HCT116 (cell line): ENCODE data around the gene ANO2. TPM values are rescaled to one million over a fixed set of nuclear protein-coding genes. Genes with fewer than 3 reads are reported as not detected.

ENCODE experiments used
- ATAC-seq: fragments of 200-7000 bp; cut with Tn5 transposase; 2 replicates; pipeline ENCODE4 v1.9.1; 2020; ENCODE audit warnings: mild to moderate bottlenecking, moderate library complexity
- BruUV-seq: library from RNA; stranded (reverse); fragments of 400-500 nt; replicated peaks from 2 replicates; lab custom pipeline; 2021; lab: Mats Ljungman, UMichigan
- CTCF ChIA-PET: fragments of 300-600 bp; sonication (Branson Sonifier 250); formaldehyde crosslinking; loops from one replicate; lab custom pipeline; 2021; ENCODE audit warnings: antibody characterized with exemption; lab: Charles Lee
- POLR2A ChIA-PET: fragments of 300-600, 350-600 bp; sonication (Branson Sonifier 250); formaldehyde crosslinking; loops from one replicate; lab custom pipeline; 2021; ENCODE audit warnings: antibody characterized with exemption; lab: Charles Lee
- RAD21 ChIA-PET, 2 experiments: fragments of 300-600 bp; sonication (Branson Sonifier 250); formaldehyde crosslinking; loops; one replicate each; lab custom pipeline; 2023; ENCODE audit warnings: low total read pairs in 2 of 2; ENCODE audit not compliant: uncharacterized antibody in 2 of 2, unreplicated experiment in 2 of 2, low non-redundant PET in 1 of 2; lab: Charles Lee
- DNase-seq: peaks from one replicate; pipeline ENCODE4 v3.0.0-alpha.2; 2010; ENCODE audit warnings: low read depth, low spot score
- H2AFZ ChIP-seq: fragments of 200-600 bp; shearing (Covaris generic), sonication (generic); 2 replicates; pipeline ENCODE4 v1.6.1; 2017; ENCODE audit warnings: low read depth, mixed run types, mixed read lengths, antibody characterized with exemption, low read length; ENCODE audit not compliant: poor library complexity, severe bottlenecking
- H3K27ac ChIP-seq: 2 replicates; pipeline ENCODE4 v1.5.1; 2012; ENCODE audit warnings: low read depth, low read length
- H3K27me3 ChIP-seq: fragments of 200-600 bp; sonication (generic); 2 replicates; pipeline ENCODE4 v1.6.1; 2016; ENCODE audit warnings: mixed run types, low read length, mixed read lengths; ENCODE audit not compliant: insufficient read depth
- H3K36me3 ChIP-seq, 2 experiments: fragments of 200-500 bp in 1 of 2; fragments of 200-600 bp in 1 of 2; sonication (Bioruptor generic) in 1 of 2; sonication (generic) in 1 of 2; 2 replicates each; pipeline versions ENCODE4 v1.5.1 to v1.6.1; 2014 to 2016; ENCODE audit warnings: low read length in 2 of 2, inconsistent platforms in 1 of 2, mixed read lengths in 1 of 2, mixed run types in 1 of 2; ENCODE audit not compliant: insufficient read depth in 2 of 2, control insufficient read depth in 1 of 2
- H3K4me1 ChIP-seq, 2 experiments: fragments of 200-600 bp in 1 of 2; sonication (generic) in 1 of 2; 2 replicates each; pipeline versions ENCODE4 v1.5.1 to v1.6.1; 2012 to 2017; ENCODE audit warnings: low read length in 2 of 2, inconsistent platforms in 1 of 2, mild to moderate bottlenecking in 1 of 2, mixed read lengths in 1 of 2, mixed run types in 1 of 2, moderate library complexity in 1 of 2; ENCODE audit not compliant: insufficient read depth in 2 of 2, control insufficient read depth in 1 of 2
- H3K4me2 ChIP-seq: fragments of 200-600 bp; sonication (generic); 2 replicates; pipeline ENCODE4 v1.6.1; 2017; ENCODE audit warnings: mixed run types, low read length, mixed read lengths
- H3K4me3 ChIP-seq, 2 experiments: fragments of 200-600 bp in 1 of 2; sonication (generic) in 1 of 2; replicated peaks in 1 of 2; 2 replicates each; pipeline ENCODE4 v1.5.1; 2011 to 2016; ENCODE audit warnings: low read length in 2 of 2, control low read depth in 1 of 2, low read depth in 1 of 2, mild to moderate bottlenecking in 1 of 2, mixed read lengths in 1 of 2, mixed run types in 1 of 2
- H3K79me2 ChIP-seq: fragments of 200-600 bp; sonication (generic); 2 replicates; pipeline ENCODE4 v1.6.1; 2017; ENCODE audit warnings: mild to moderate bottlenecking, mixed run types, low read length, moderate library complexity, mixed read lengths; ENCODE audit not compliant: insufficient read depth
- H3K9ac ChIP-seq: fragments of 200-600 bp; sonication (generic); 2 replicates; pipeline ENCODE4 v1.6.1; 2016; ENCODE audit warnings: low read length, mixed read lengths
- H3K9me2 ChIP-seq: fragments of 200-600 bp; sonication (generic), shearing (Covaris generic); 2 replicates; pipeline ENCODE4 v1.6.1; 2017; ENCODE audit warnings: mixed run types, mild to moderate bottlenecking, moderate library complexity; ENCODE audit not compliant: insufficient read depth
- H3K9me3 ChIP-seq, 2 experiments: fragments of 200-500 bp in 1 of 2; fragments of 200-600 bp in 1 of 2; sonication (Bioruptor generic) in 1 of 2; sonication (generic) in 1 of 2; 2 replicates each; pipeline ENCODE4 v1.6.1; 2014 to 2017; ENCODE audit warnings: low read length in 2 of 2, mixed read lengths in 2 of 2, inconsistent platforms in 1 of 2, low read depth in 1 of 2, mild to moderate bottlenecking in 1 of 2, mixed run types in 1 of 2, moderate library complexity in 1 of 2; ENCODE audit not compliant: control insufficient read depth in 1 of 2, insufficient read depth in 1 of 2
- H4K20me1 ChIP-seq: fragments of 200-600 bp; sonication (generic), shearing (Covaris generic); 2 replicates; pipeline ENCODE4 v1.6.1; 2017; ENCODE audit warnings: mixed run types, mild to moderate bottlenecking, moderate library complexity; ENCODE audit not compliant: insufficient read depth
- ELF1 ChIP-seq: IDR thresholded peaks from 2 replicates; pipeline ENCODE4 v1.6.1; 2012; ENCODE audit warnings: low read depth, borderline replicate concordance
- JUND ChIP-seq: IDR thresholded peaks from 2 replicates; pipeline ENCODE4 v1.6.1; 2012
- SIN3A ChIP-seq: IDR thresholded peaks from 2 replicates; pipeline ENCODE4 v1.6.1; 2012; ENCODE audit warnings: low read depth
- SP1 ChIP-seq: IDR thresholded peaks from 2 replicates; pipeline ENCODE4 v1.6.1; 2012; ENCODE audit warnings: low read depth
- TCF7L2 ChIP-seq: IDR thresholded peaks from 2 replicates; pipeline ENCODE4 v1.7.0; 2011; ENCODE audit warnings: borderline replicate concordance, inconsistent platforms; ENCODE audit not compliant: insufficient read depth, insufficient read length; ENCODE audit errors: extremely low read depth
- YY1 ChIP-seq: IDR thresholded peaks from 2 replicates; pipeline ENCODE4 v1.6.1; 2011; ENCODE audit warnings: low read length, low read depth, moderate library complexity, mild to moderate bottlenecking; ENCODE audit not compliant: insufficient replicate concordance; ENCODE audit errors: extremely low read depth
- ZBTB33 ChIP-seq: IDR thresholded peaks from 2 replicates; pipeline ENCODE4 v1.6.1; 2011; ENCODE audit warnings: mild to moderate bottlenecking, low read length, moderate library complexity; ENCODE audit not compliant: insufficient replicate concordance; ENCODE audit errors: extremely low read depth
- ZNF274 ChIP-seq: fragments of 200-500 bp; sonication (Bioruptor generic); IDR thresholded peaks from 2 replicates; pipeline ENCODE4 v1.6.1; 2014; ENCODE audit warnings: mild to moderate bottlenecking, low read depth, low read length, inconsistent platforms
- intact Hi-C: fragments of 100-400 bp; cut with micrococcal nuclease; formaldehyde crosslinking; loops from 2 replicates; pipeline ENCODE4 v1.10.0; 2022
- total RNA-seq: library from RNA; stranded (reverse); gene quantifications from one replicate; pipeline ENCODE4 v1.2.1, GENCODE V29; 2021; ENCODE audit not compliant: unreplicated experiment

ANO2 gene
- total RNA-seq, 1 experiment from 2014 or later, result not detected

DNA sequence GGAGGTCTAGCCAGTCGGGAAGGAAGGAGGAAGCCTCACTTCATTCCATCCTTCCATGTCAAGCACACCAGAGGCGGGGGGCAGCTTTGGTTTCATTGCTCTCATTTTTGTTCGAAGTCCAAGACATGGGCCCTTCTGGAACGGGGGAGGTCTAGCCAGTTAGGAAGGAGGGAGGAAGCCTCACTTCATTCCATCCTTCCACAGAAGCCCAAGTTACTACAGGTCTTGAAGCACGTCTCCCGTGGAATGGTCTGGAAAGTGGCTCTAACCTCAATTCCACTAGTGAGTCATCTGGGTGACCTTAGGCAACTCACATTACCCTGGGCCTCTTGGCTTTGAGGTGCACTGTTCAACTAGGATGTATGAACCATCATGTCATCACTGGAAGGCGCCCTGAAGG is 356.9 kb downstream of the ANO2 start:
- H3K79me2 ChIP-seq, result no peaks in the 10 kb centered on the region
- no peaks in the 10 kb centered on the region for H3K9me2 ChIP-seq
- no peak for TF ChIP-seq ZBTB33
- TF ChIP-seq TCF7L2, result no peak
- no peak for TF ChIP-seq SP1
- BruUV-seq, result no TSS peak
- ChIA-PET CTCF (no interaction called here), RAD21 (no interaction called here), POLR2A (no interaction called here)
- H3K4me2 ChIP-seq, result no peak overlapping the region
- DNase-seq, result no peak
- H4K20me1 ChIP-seq, result no peaks in the 10 kb centered on the region
- intact Hi-C loops, result no loop called here
- no peak overlapping the region for H3K4me3 ChIP-seq
- no peak overlapping the region for H2AFZ ChIP-seq
- no peaks in the 10 kb centered on the region for H3K9me3 ChIP-seq
- no peak for ATAC-seq
- H3K27ac ChIP-seq, result no peak overlapping the region
- peaks cover 2 to 8% of the 10 kb centered on the region in 2 experiments; a peak in 3 of 4 replicates for H3K4me1 ChIP-seq
- H3K36me3 ChIP-seq, result no peaks in the 10 kb centered on the region
- H3K27me3 ChIP-seq, result peaks cover 5% of the 10 kb centered on the region; the same call in 1 of the 2 replicates
- no peak overlapping the region for H3K9ac ChIP-seq

GRCh38 chr12:5587711-5588121 is 357.3 kb downstream of the ANO2 start:
- TF ChIP-seq SP1 (no peak), ELF1 (no peak), ZBTB33 (no peak), ZNF274 (no peak), YY1 (no peak), SIN3A (no peak), TCF7L2 (no peak), JUND (no peak)
- Histone ChIP-seq H3K4me3 (no peak overlapping the region), H4K20me1 (no peaks in the 10 kb centered on the region), H3K9me2 (no peaks in the 10 kb centered on the region), H3K9me3 (no peaks in the 10 kb centered on the region), H3K36me3 (no peaks in the 10 kb centered on the region), H3K27ac (no peak overlapping the region), H3K79me2 (no peaks in the 10 kb centered on the region), H2AFZ (no peak overlapping the region), H3K9ac (no peak overlapping the region), H3K4me1 (peaks cover 2 to 8% of the 10 kb centered on the region in 2 experiments; a peak in 3 of 4 replicates), H3K4me2 (no peak overlapping the region), H3K27me3 (peaks cover under 1% of the 10 kb centered on the region; the same call in 1 of the 2 replicates)
- DNase-seq, result no peak
- intact Hi-C loops, result no loop called here
- ChIA-PET POLR2A (no interaction called here), CTCF (no interaction called here), RAD21 (no interaction called here)
- BruUV-seq, result no TSS peak
- ATAC-seq, result no peak
